H1 (cell line): ENCODE measurements around the gene NFIC. TPM values are rescaled to one million over a fixed set of nuclear protein-coding genes. Genes with fewer than 3 reads are reported as not detected.

Source experiments
- CEBPB ChIP-seq: IDR thresholded peaks from 2 replicates; pipeline ENCODE4 v1.6.1; 2012; ENCODE audit warnings: low read depth, low read length
- CHD7 ChIP-seq: fragments of 300-600 bp; sonication (generic); IDR thresholded peaks from 2 replicates; pipeline ENCODE4 v1.7.1; 2012; ENCODE audit warnings: low read length, moderate library complexity, mild to moderate bottlenecking, inconsistent platforms; ENCODE audit not compliant: insufficient replicate concordance
- HDAC2 ChIP-seq, 2 experiments: fragments of 300-600 bp in 1 of 2; sonication (generic) in 1 of 2; IDR thresholded peaks; 2 replicates each; pipeline ENCODE4 v1.6.1; 2011 to 2012; ENCODE audit warnings: low read depth in 2 of 2, low read length in 2 of 2, mild to moderate bottlenecking in 2 of 2, moderate library complexity in 2 of 2, borderline replicate concordance in 1 of 2, inconsistent platforms in 1 of 2
- KDM1A ChIP-seq: fragments of 200-600, 300-600 bp; sonication (generic); IDR thresholded peaks from 2 replicates; pipeline ENCODE4 v1.7.1; 2016; ENCODE audit warnings: mild to moderate bottlenecking, low read length, borderline replicate concordance
- NANOG ChIP-seq: IDR thresholded peaks from 2 replicates; pipeline ENCODE4 v1.6.1; 2011; ENCODE audit warnings: low read length, low read depth, mild to moderate bottlenecking, inconsistent platforms; ENCODE audit not compliant: insufficient read depth, poor library complexity, severe bottlenecking
- RNF2 ChIP-seq: fragments of 200-900, 300-1000 bp; sonication (generic); IDR thresholded peaks from 2 replicates; pipeline ENCODE4 v1.7.1; 2016; ENCODE audit warnings: borderline replicate concordance, low read depth, mild to moderate bottlenecking, antibody characterized with exemption, low read length; ENCODE audit not compliant: poor library complexity, severe bottlenecking; ENCODE audit errors: missing control alignments
- SRF ChIP-seq: IDR thresholded peaks from 2 replicates; pipeline ENCODE4 v1.6.1; 2011; ENCODE audit warnings: mild to moderate bottlenecking, low read depth, low read length, moderate library complexity
- YY1 ChIP-seq: IDR thresholded peaks from 2 replicates; pipeline ENCODE4 v1.6.1; 2011; ENCODE audit warnings: low read depth, mild to moderate bottlenecking, low read length
- polyA plus RNA-seq, 7 experiments: library from polyadenylated mRNA; depleted of rRNA in 3 of 7; stranded (reverse) in 5 of 7; unstranded in 2 of 7; fragments of >200 nt in 5 of 7; fragments of 200-250 nt in 2 of 7; gene quantifications; 1 replicate in 5 of 7; 2 replicates in 1 of 7; 4 replicates in 1 of 7; pipeline versions ENCODE4 v1.2.1 to v1.2.3, GENCODE V29; 2011 to 2013; ENCODE audit warnings: missing spikeins in 2 of 7, mixed read lengths in 2 of 7
- total RNA-seq: library from RNA; stranded (reverse); fragmentation: NEBNext Ultra II Directional; extraction: Animal tissue kit (Norgen Biotek cat#: 25700); gene quantifications from 2 replicates; pipeline ENCODE4 v1.2.1, GENCODE V29; 2021
- TF ChIP-seq, protein P1 (sequence below): IDR thresholded peaks from 2 replicates; pipeline ENCODE4 v1.6.1; 2012; ENCODE audit warnings: inconsistent platforms

The NFIC gene
- total and polyA plus RNA-seq, 2 of the 8 experiments (the other 6 are each of a cell fraction or from before 2014, with no cell fraction given), result 0.56 to 3.2 TPM

- TF ChIP-seq CHD7 (no peak), HDAC2 (IDR thresholded peaks at IDR 0.05; ENCODE audit: borderline replicate concordance in 1 of 2, low read depth in 2 of 2, low read length in 2 of 2) (no peak), RNF2 (no peak), YY1 (no peak), KDM1A (no peak), SRF (no peak), NANOG (no peak), CEBPB (no peak)
- TF ChIP-seq, protein P1, sequence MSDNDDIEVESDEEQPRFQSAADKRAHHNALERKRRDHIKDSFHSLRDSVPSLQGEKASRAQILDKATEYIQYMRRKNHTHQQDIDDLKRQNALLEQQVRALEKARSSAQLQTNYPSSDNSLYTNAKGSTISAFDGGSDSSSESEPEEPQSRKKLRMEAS, result no peak
Measured at GRCh38 chr19:3478409-3479176, 112.2 kb downstream of the NFIC start (continued).
